ENCODE measurements around the gene UNC5C.

GRCh38 chr4:95547715-95548471, 880 bp downstream of the UNC5C start:
- TF ChIP-seq CTCF (IDR thresholded peaks at IDR 0.05) (no peak), POLR2A (IDR thresholded peaks at IDR 0.05) (no peak)
